ENCODE results near the gene TCP10L.

TCP10L gene

DNA sequence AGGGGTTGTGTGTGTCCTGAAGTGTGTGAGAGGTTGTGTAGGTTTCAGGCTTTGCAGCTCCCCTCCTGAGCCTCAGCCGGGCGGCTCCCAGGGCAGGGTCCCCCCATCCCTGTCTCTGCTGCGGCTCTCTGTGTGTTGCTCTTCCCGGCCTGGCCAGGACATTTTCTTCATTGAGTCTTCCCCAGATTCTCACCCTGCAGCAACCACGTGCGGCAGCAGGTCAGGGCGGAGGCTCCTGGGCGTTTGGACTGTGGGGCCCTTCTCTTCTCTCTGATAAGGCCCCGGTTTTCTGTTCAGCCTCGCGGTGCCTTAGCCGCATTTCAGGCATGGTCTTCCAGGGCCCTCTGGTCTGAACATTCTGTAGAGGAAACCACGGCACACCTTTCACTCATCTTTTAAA is 1.8 kb upstream of the TCP10L start:
- no peak for DNase-seq
- intact Hi-C loops (cut with DNase I; ENCODE audit: low total_unique reads), result no loop called here
- Histone ChIP-seq H3K27ac (no peak overlapping the region), H3K4me1 (no peaks in the 10 kb centered on the region), H3K4me3 (no peak overlapping the region), H3K27me3 (peaks cover 0 to 15% of the 10 kb centered on the region in 2 donors), H3K36me3 (peaks cover 0 to 5% (median 0%) of the 10 kb centered on the region in 3 donors), H3K9me3 (no peaks in the 10 kb centered on the region)
- TF ChIP-seq, protein P1, sequence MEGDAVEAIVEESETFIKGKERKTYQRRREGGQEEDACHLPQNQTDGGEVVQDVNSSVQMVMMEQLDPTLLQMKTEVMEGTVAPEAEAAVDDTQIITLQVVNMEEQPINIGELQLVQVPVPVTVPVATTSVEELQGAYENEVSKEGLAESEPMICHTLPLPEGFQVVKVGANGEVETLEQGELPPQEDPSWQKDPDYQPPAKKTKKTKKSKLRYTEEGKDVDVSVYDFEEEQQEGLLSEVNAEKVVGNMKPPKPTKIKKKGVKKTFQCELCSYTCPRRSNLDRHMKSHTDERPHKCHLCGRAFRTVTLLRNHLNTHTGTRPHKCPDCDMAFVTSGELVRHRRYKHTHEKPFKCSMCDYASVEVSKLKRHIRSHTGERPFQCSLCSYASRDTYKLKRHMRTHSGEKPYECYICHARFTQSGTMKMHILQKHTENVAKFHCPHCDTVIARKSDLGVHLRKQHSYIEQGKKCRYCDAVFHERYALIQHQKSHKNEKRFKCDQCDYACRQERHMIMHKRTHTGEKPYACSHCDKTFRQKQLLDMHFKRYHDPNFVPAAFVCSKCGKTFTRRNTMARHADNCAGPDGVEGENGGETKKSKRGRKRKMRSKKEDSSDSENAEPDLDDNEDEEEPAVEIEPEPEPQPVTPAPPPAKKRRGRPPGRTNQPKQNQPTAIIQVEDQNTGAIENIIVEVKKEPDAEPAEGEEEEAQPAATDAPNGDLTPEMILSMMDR (IDR thresholded peaks at IDR 0.05), result no peak

DNA sequence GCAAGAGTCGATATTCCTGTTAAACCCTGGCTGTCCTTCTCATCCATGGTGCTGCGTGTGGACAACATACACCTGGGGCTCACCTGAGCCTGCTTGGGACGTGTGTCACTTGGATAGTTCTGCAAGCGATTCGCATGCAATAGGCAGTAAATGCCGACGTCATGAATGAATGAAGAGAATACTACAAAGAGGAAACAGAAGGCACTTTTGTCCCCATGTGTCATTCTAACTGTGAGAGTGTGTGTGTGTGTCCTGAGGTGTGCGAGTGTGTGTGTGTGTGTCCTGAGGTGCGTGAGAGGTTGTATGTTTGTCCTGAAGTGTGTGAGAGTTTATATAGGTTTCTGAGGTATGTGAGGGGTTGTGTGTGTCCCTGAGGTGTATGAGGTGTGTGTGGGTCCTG is 647 bp upstream of the TCP10L start:
- DNase-seq, result no peak
- intact Hi-C loops (cut with DNase I; ENCODE audit: low total_unique reads), result no loop called here

DNA sequence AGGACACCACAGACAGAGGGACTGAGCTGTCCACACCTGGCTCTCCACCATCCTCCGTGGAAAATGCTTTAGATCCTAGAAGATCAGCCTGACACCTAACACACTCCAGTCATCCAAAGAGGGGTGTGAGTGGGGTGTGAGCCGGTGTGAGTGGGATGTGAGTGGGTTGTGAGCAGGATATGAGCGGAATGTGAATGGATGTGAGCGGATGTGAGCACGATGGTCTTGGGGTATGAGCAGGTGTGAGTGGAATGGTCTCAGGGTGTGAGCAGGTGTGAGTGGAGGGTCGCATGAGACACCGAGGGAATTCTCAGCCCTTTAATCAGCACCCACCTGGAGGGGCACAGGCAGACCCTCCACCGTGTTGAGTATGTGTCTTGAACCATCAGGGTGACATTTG is 851 bp downstream of the TCP10L start:
- peaks cover 0 to 5% (median 0%) of the 10 kb centered on the region in 3 donors for H3K36me3 ChIP-seq
- TF ChIP-seq, protein P1 (IDR thresholded peaks at IDR 0.05), result no peak
- H3K9me3 ChIP-seq, result no peaks in the 10 kb centered on the region
- no peaks in the 10 kb centered on the region for H3K4me1 ChIP-seq
- H3K27me3 ChIP-seq, result no peaks in the 10 kb centered on the region
- no peak overlapping the region for H3K4me3 ChIP-seq
- H3K27ac ChIP-seq, result no peak overlapping the region
- no peak for DNase-seq
- intact Hi-C loops (cut with DNase I; ENCODE audit: low total_unique reads), result no loop called here

More for the DNA sequence above, 647 bp upstream of the TCP10L start:
- Histone ChIP-seq H3K27ac (no peak overlapping the region), H3K4me3 (no peak overlapping the region), H3K9me3 (no peaks in the 10 kb centered on the region), H3K4me1 (no peaks in the 10 kb centered on the region), H3K27me3 (peaks cover 0 to 5% of the 10 kb centered on the region in 2 donors), H3K36me3 (peaks cover 0 to 5% (median 0%) of the 10 kb centered on the region in 3 donors)
- TF ChIP-seq, protein P1 (IDR thresholded peaks at IDR 0.05), result no peak

DNA sequence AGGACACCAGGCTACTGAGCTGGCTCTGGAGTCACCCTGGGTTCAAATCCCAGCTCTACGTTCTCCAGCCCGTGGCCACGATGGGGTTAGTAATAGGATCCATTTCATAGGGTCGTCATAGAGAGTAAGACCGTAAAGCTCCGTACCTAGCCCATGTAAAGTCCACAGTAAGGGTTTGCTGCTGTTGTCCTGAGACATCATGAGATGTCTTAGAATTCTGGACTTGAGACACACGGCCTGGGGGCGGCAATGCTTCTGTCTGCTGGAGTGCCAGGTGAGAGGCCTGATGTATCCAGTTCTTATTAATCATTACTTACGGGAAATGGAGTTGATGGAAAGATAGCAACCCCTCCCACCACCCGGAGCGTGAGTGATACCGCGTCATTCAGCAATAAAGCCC is 3.6 kb downstream of the TCP10L start:
- no peak overlapping the region for H3K27ac ChIP-seq
- H3K27me3 ChIP-seq, result no peaks in the 10 kb centered on the region
- H3K9me3 ChIP-seq, result no peaks in the 10 kb centered on the region
- peaks cover 0 to 4% (median 0%) of the 10 kb centered on the region in 3 donors for H3K36me3 ChIP-seq
- no peak overlapping the region for H3K4me3 ChIP-seq
- TF ChIP-seq, protein P1 (IDR thresholded peaks at IDR 0.05), result no peak
- DNase-seq, result no peak
- no peaks in the 10 kb centered on the region for H3K4me1 ChIP-seq
- intact Hi-C loops (cut with DNase I; ENCODE audit: low total_unique reads), result no loop called here

DNA sequence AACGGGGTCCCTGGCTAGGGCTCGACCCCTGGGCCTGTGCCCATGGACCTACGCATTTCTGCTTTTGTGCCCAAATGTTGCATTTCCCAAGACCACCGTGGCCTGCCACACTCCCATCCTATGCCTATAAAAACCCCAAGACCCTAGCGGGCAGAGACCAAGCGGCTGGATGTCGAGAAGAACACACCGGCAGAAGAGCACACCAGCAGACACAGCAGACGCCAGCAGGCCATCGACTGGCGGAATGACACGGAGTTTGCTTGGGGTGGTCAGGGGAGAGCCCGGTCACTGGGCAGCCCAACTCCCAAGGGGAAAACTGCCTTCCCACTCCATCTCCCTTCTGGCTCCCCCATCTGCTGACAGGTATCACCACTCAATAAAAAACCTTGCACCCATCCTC is 4.4 kb downstream of the TCP10L start:
- H3K36me3 ChIP-seq, result peaks cover 0 to 4% (median 0%) of the 10 kb centered on the region in 3 donors
- H3K9me3 ChIP-seq, result no peaks in the 10 kb centered on the region
- no peaks in the 10 kb centered on the region for H3K4me1 ChIP-seq
- no peak overlapping the region for H3K27ac ChIP-seq
- H3K27me3 ChIP-seq, result no peaks in the 10 kb centered on the region
- intact Hi-C loops (cut with DNase I; ENCODE audit: low total_unique reads), result no loop called here
- H3K4me3 ChIP-seq, result no peak overlapping the region
- TF ChIP-seq, protein P1 (IDR thresholded peaks at IDR 0.05), result no peak
- no peak for DNase-seq

DNA sequence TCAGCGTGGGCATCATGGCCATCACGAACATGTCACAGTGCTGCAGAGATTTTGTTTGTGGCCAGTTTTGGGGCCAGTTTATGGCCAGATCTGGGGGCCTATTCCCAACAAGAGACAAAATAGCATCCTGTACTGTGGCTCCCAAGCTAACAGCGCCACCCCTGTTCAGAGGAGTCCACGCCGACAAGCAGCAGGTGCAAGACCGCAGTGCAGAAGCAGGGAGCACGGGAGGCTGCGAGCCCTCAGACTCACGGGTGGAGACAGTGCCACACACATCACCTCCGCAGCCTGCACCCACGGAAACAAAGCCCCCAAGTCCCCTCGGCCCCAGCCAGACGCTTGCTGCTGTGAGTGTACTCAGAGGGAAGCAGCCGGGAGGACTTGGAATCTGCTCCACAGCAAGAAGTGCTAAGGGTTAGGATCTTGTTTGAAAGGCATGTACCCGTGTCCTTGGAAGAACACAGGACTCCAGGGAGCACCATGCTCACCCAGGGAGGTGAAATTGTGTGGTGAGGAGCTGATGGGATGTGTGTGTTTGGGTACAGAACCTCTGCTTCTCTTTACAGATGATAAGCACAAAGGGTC is 7.1 kb downstream of the TCP10L start:
- intact Hi-C loops (cut with DNase I; ENCODE audit: low total_unique reads), result no loop called here
- Histone ChIP-seq H3K9me3 (no peaks in the 10 kb centered on the region), H3K36me3 (peaks cover 0 to 4% (median 0%) of the 10 kb centered on the region in 3 donors), H3K27me3 (no peaks in the 10 kb centered on the region), H3K27ac (no peak overlapping the region), H3K4me1 (no peaks in the 10 kb centered on the region), H3K4me3 (no peak overlapping the region)
- DNase-seq, result no peak
- TF ChIP-seq, protein P1 (IDR thresholded peaks at IDR 0.05), result no peak

Measured in tibial artery (tissue), 4 donors.